ENCODE measurements around the gene SCT.

The SCT gene

DNA sequence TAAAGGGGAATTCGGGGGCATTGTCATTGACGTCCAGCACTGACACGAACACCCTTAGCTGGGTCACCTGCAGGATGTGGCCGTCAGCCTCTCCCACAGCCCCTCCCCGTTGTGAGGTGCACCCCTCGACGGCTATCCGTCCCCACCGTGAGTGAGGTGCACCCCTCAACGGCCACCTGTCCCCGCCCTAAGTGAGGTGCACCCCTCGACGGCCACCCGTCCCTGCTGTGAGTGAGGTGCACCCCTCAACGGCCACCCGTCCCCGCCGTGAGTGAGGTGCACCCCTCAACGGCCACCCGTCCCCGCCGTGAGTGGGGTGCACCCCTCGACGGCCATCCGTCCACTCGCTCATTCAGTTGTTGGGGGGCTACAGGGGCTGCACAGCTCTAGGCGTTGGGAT is 5.1 kb downstream of the SCT start:
- TF ChIP-seq ZFP30 (CRISPR knock-in tag; IDR thresholded peaks at IDR 0.05): no peak
- no peak for ATAC-seq

GRCh38 chr11:620935-621814 is 5.8 kb downstream of the SCT start:
- TF ChIP-seq OSR1 (CRISPR knock-in tag; IDR thresholded peaks at IDR 0.05) (no peak), CSDC2 (CRISPR knock-in tag; IDR thresholded peaks at IDR 0.05) (no peak), TCF4 (CRISPR knock-in tag; IDR thresholded peaks at IDR 0.05; ENCODE audit: borderline replicate concordance) (no peak), PPARA (CRISPR knock-in tag; IDR thresholded peaks at IDR 0.05; ENCODE audit: borderline replicate concordance) (no peak)
- no peak for ATAC-seq

- no peak for ATAC-seq
- TF ChIP-seq SNAI2 (CRISPR knock-in tag; IDR thresholded peaks at IDR 0.05): no peak
- TF ChIP-seq TOX (CRISPR knock-in tag; IDR thresholded peaks at IDR 0.05; ENCODE audit: borderline replicate concordance): no peak
- TF ChIP-seq CSRNP3 (CRISPR knock-in tag; IDR thresholded peaks at IDR 0.05): no peak
- no peak for TF ChIP-seq ZNF565 (CRISPR knock-in tag; conservative IDR thresholded peaks at IDR 0.05; ENCODE audit: low read depth)
- TF ChIP-seq ISL1 (CRISPR knock-in tag; IDR thresholded peaks at IDR 0.05): no peak
Observed at GRCh38 chr11:620201-620600, 6.8 kb downstream of the SCT start.

- no peak for ATAC-seq
- no peak for TF ChIP-seq GLIS3 (CRISPR knock-in tag; IDR thresholded peaks at IDR 0.05)
- TF ChIP-seq, protein P1, sequence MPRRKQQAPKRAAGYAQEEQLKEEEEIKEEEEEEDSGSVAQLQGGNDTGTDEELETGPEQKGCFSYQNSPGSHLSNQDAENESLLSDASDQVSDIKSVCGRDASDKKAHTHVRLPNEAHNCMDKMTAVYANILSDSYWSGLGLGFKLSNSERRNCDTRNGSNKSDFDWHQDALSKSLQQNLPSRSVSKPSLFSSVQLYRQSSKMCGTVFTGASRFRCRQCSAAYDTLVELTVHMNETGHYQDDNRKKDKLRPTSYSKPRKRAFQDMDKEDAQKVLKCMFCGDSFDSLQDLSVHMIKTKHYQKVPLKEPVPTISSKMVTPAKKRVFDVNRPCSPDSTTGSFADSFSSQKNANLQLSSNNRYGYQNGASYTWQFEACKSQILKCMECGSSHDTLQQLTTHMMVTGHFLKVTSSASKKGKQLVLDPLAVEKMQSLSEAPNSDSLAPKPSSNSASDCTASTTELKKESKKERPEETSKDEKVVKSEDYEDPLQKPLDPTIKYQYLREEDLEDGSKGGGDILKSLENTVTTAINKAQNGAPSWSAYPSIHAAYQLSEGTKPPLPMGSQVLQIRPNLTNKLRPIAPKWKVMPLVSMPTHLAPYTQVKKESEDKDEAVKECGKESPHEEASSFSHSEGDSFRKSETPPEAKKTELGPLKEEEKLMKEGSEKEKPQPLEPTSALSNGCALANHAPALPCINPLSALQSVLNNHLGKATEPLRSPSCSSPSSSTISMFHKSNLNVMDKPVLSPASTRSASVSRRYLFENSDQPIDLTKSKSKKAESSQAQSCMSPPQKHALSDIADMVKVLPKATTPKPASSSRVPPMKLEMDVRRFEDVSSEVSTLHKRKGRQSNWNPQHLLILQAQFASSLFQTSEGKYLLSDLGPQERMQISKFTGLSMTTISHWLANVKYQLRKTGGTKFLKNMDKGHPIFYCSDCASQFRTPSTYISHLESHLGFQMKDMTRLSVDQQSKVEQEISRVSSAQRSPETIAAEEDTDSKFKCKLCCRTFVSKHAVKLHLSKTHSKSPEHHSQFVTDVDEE (CRISPR knock-in tag; IDR thresholded peaks at IDR 0.05): no peak
- no peak for TF ChIP-seq ARNTL (CRISPR knock-in tag; IDR thresholded peaks at IDR 0.05; ENCODE audit: borderline replicate concordance, low read depth)
- TF ChIP-seq, protein P2, sequence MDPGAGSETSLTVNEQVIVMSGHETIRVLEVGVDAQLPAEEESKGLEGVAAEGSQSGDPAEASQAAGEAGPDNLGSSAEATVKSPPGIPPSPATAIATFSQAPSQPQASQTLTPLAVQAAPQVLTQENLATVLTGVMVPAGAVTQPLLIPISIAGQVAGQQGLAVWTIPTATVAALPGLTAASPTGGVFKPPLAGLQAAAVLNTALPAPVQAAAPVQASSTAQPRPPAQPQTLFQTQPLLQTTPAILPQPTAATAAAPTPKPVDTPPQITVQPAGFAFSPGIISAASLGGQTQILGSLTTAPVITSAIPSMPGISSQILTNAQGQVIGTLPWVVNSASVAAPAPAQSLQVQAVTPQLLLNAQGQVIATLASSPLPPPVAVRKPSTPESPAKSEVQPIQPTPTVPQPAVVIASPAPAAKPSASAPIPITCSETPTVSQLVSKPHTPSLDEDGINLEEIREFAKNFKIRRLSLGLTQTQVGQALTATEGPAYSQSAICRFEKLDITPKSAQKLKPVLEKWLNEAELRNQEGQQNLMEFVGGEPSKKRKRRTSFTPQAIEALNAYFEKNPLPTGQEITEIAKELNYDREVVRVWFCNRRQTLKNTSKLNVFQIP (CRISPR knock-in tag; IDR thresholded peaks at IDR 0.05; ENCODE audit: borderline replicate concordance, low read depth): no peak
- TF ChIP-seq OSR1 (CRISPR knock-in tag; IDR thresholded peaks at IDR 0.05): no peak
- TF ChIP-seq, protein P3, sequence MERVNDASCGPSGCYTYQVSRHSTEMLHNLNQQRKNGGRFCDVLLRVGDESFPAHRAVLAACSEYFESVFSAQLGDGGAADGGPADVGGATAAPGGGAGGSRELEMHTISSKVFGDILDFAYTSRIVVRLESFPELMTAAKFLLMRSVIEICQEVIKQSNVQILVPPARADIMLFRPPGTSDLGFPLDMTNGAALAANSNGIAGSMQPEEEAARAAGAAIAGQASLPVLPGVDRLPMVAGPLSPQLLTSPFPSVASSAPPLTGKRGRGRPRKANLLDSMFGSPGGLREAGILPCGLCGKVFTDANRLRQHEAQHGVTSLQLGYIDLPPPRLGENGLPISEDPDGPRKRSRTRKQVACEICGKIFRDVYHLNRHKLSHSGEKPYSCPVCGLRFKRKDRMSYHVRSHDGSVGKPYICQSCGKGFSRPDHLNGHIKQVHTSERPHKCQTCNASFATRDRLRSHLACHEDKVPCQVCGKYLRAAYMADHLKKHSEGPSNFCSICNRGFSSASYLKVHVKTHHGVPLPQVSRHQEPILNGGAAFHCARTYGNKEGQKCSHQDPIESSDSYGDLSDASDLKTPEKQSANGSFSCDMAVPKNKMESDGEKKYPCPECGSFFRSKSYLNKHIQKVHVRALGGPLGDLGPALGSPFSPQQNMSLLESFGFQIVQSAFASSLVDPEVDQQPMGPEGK (CRISPR knock-in tag; IDR thresholded peaks at IDR 0.05; ENCODE audit: borderline replicate concordance): no peak
- no peak for TF ChIP-seq ZNF8 (CRISPR knock-in tag; IDR thresholded peaks at IDR 0.05)
- TF ChIP-seq ZFP3 (CRISPR knock-in tag; IDR thresholded peaks at IDR 0.05): no peak
- no peak for TF ChIP-seq SNAI2 (CRISPR knock-in tag; IDR thresholded peaks at IDR 0.05)
- TF ChIP-seq PPARA (CRISPR knock-in tag; IDR thresholded peaks at IDR 0.05; ENCODE audit: borderline replicate concordance): no peak
- no peak for TF ChIP-seq TCF4 (CRISPR knock-in tag; IDR thresholded peaks at IDR 0.05; ENCODE audit: borderline replicate concordance)
- TF ChIP-seq CSDC2 (CRISPR knock-in tag; IDR thresholded peaks at IDR 0.05): no peak
Observed at GRCh38 chr11:619628-620050, 7.3 kb downstream of the SCT start.

All from SK-N-SH treated with all-trans-retinoic acid at 6 μM for 48 hours (cell line).